ENCODE results near the gene MRPL40.

DNA sequence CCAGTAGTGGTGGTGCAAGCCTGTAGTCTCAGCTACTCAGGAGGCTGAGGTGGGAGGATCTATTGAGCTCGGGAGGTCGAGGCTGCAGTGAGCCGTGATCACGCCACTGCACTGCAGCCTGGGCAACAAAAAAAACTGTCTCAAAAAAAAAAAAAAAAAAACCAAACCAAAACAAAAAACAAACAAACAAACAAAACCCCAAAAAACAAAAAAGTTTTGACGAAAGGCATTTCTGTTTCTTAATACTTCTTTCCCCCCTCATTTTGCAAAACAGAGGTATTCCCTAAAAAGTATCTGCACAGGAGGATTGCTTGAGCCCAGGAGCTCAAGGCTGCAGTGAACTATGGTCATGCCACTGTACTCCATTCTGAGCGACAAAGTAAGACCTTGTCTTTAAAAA lies 12.0 kb upstream of the MRPL40 start:
- TF ChIP-seq POLR2A (IDR thresholded peaks at IDR 0.05): no peak
- TF ChIP-seq, protein P1, sequence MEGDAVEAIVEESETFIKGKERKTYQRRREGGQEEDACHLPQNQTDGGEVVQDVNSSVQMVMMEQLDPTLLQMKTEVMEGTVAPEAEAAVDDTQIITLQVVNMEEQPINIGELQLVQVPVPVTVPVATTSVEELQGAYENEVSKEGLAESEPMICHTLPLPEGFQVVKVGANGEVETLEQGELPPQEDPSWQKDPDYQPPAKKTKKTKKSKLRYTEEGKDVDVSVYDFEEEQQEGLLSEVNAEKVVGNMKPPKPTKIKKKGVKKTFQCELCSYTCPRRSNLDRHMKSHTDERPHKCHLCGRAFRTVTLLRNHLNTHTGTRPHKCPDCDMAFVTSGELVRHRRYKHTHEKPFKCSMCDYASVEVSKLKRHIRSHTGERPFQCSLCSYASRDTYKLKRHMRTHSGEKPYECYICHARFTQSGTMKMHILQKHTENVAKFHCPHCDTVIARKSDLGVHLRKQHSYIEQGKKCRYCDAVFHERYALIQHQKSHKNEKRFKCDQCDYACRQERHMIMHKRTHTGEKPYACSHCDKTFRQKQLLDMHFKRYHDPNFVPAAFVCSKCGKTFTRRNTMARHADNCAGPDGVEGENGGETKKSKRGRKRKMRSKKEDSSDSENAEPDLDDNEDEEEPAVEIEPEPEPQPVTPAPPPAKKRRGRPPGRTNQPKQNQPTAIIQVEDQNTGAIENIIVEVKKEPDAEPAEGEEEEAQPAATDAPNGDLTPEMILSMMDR (IDR thresholded peaks at IDR 0.05): no peak
